SK-N-SH treated with all-trans-retinoic acid at 6 μM for 48 hours (cell line): Measurements from ENCODE around the gene DBR1.

ENCODE experiments used
- ATAC-seq: fragments of 200-7000 bp; cut with Tn5 transposase; 3 replicates; pipeline ENCODE4 v1.9.1; 2020; ENCODE audit warnings: mild to moderate bottlenecking, moderate library complexity
- ARNTL ChIP-seq: fragments of 450-650 bp; formaldehyde crosslinking; IDR thresholded peaks from 2 replicates; pipeline ENCODE4 v1.5.0; 2020; ENCODE audit warnings: low read depth, mild to moderate bottlenecking, moderate library complexity, borderline replicate concordance
- BACH2 ChIP-seq: fragments of 250-450 bp; sonication (Bioruptor Pico); IDR thresholded peaks from 2 replicates; pipeline ENCODE4 v1.9.0; 2021; ENCODE audit warnings: mild to moderate bottlenecking, borderline replicate concordance
- CSDC2 ChIP-seq: fragments of 250-450 bp; sonication (Bioruptor Pico); IDR thresholded peaks from 2 replicates; pipeline ENCODE4 v1.5.0; 2020; ENCODE audit warnings: mild to moderate bottlenecking, moderate library complexity
- ESRRG ChIP-seq: fragments of 250-450 bp; sonication (Bioruptor Pico); IDR thresholded peaks from 2 replicates; pipeline ENCODE4 v1.6.1; 2021; ENCODE audit warnings: mild to moderate bottlenecking
- GLIS3 ChIP-seq: fragments of 250-450 bp; sonication (Bioruptor Pico); IDR thresholded peaks from 2 replicates; pipeline ENCODE4 v1.5.0; 2020; ENCODE audit warnings: mild to moderate bottlenecking, moderate library complexity
- ISL1 ChIP-seq: fragments of 250-450 bp; sonication (Bioruptor Pico); IDR thresholded peaks from 2 replicates; pipeline ENCODE4 v2.1.2; 2022; ENCODE audit warnings: mild to moderate bottlenecking, moderate library complexity
- OSR1 ChIP-seq: fragments of 250-450 bp; sonication (Bioruptor Pico); IDR thresholded peaks from 2 replicates; pipeline ENCODE4 v1.8.0; 2022; ENCODE audit warnings: moderate library complexity, mild to moderate bottlenecking, inconsistent platforms
- PPARA ChIP-seq: fragments of 250-450 bp; sonication (Bioruptor Pico); IDR thresholded peaks from 2 replicates; pipeline ENCODE4 v1.5.0; 2020; ENCODE audit warnings: mild to moderate bottlenecking, borderline replicate concordance
- RARB ChIP-seq: fragments of 250-450 bp; sonication (Bioruptor Pico); IDR thresholded peaks from 2 replicates; pipeline ENCODE4 v1.8.0; 2021; ENCODE audit warnings: mild to moderate bottlenecking, moderate library complexity
- SNAI2 ChIP-seq: fragments of 250-450 bp; sonication (Bioruptor Pico); IDR thresholded peaks from 2 replicates; pipeline ENCODE4 v1.5.0; 2020; ENCODE audit warnings: mild to moderate bottlenecking, moderate library complexity
- TOX ChIP-seq: fragments of 250-450 bp; sonication (Bioruptor Pico); IDR thresholded peaks from 2 replicates; pipeline ENCODE4 v1.8.0; 2021; ENCODE audit warnings: mild to moderate bottlenecking, moderate library complexity, borderline replicate concordance
- TSHZ2 ChIP-seq: fragments of 250-450 bp; sonication (Bioruptor Pico); IDR thresholded peaks from 2 replicates; pipeline ENCODE4 v1.5.0; 2020; ENCODE audit warnings: mild to moderate bottlenecking, moderate library complexity
- ZC3H10 ChIP-seq: fragments of 250-450 bp; sonication (Bioruptor Pico); IDR thresholded peaks from 2 replicates; pipeline ENCODE4 v1.5.1; 2021; ENCODE audit warnings: mild to moderate bottlenecking, moderate library complexity
- ZFP3 ChIP-seq: fragments of 250-450 bp; sonication (Bioruptor Pico); IDR thresholded peaks from 2 replicates; pipeline ENCODE4 v1.5.0; 2020; ENCODE audit warnings: mild to moderate bottlenecking, moderate library complexity
- ZNF565 ChIP-seq: fragments of 450-650 bp; formaldehyde crosslinking; conservative IDR thresholded peaks from 2 replicates; pipeline ENCODE4 v1.5.0; 2020; ENCODE audit warnings: low read depth, mild to moderate bottlenecking, moderate library complexity
- TF ChIP-seq, protein P1 (sequence below): fragments of 250-450 bp; sonication (Bioruptor Pico); IDR thresholded peaks from 2 replicates; pipeline ENCODE4 v1.8.0; 2021; ENCODE audit warnings: low read depth, mild to moderate bottlenecking, moderate library complexity, borderline replicate concordance
- TF ChIP-seq, protein P2 (sequence below): fragments of 250-450 bp; sonication (Bioruptor Pico); IDR thresholded peaks from 2 replicates; pipeline ENCODE4 v1.8.0; 2020; ENCODE audit warnings: mild to moderate bottlenecking, moderate library complexity, borderline replicate concordance
- TF ChIP-seq, protein P3 (sequence below): fragments of 250-450 bp; sonication (Bioruptor Pico); IDR thresholded peaks from 2 replicates; pipeline ENCODE4 v1.5.1; 2020; ENCODE audit warnings: low read depth, mild to moderate bottlenecking, moderate library complexity

Gene DBR1

GRCh38 chr3:138213398-138214085 is 38.8 kb upstream of the DBR1 start:
- TF ChIP-seq ZC3H10 (no peak), TSHZ2 (no peak), GLIS3 (no peak), ARNTL (CRISPR knock-in tag) (no peak), ZFP3 (CRISPR knock-in tag) (no peak), BACH2 (CRISPR knock-in tag) (no peak), TOX (CRISPR knock-in tag) (no peak), RARB (CRISPR knock-in tag) (no peak), PPARA (CRISPR knock-in tag) (no peak), OSR1 (CRISPR knock-in tag) (no peak), CSDC2 (CRISPR knock-in tag) (no peak), ZNF565 (no peak)
- TF ChIP-seq, protein P1, sequence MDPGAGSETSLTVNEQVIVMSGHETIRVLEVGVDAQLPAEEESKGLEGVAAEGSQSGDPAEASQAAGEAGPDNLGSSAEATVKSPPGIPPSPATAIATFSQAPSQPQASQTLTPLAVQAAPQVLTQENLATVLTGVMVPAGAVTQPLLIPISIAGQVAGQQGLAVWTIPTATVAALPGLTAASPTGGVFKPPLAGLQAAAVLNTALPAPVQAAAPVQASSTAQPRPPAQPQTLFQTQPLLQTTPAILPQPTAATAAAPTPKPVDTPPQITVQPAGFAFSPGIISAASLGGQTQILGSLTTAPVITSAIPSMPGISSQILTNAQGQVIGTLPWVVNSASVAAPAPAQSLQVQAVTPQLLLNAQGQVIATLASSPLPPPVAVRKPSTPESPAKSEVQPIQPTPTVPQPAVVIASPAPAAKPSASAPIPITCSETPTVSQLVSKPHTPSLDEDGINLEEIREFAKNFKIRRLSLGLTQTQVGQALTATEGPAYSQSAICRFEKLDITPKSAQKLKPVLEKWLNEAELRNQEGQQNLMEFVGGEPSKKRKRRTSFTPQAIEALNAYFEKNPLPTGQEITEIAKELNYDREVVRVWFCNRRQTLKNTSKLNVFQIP (CRISPR knock-in tag) = no peak
- ATAC-seq = no peak

DNA sequence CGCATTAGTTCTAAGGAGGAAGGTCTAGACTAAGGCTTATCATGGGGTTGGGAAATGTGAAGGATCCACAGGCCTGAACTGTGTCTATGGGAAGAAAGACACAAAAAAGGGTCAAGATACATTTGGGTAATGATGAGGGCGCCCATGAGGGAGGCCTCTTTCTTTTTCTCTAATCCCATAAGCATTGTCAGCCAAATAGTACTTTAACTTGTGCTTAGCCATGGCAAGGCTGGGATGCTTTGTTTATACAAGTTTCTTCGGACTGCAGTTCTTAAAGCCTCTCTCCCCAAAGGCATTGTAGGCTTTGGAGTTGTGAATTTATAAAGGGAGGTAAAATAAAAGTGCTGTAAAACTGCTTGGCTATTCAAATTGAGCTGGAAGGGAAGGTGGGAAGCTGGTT is 35.8 kb upstream of the DBR1 start:
- TF ChIP-seq, protein P1 (CRISPR knock-in tag) = no peak
- no peak for TF ChIP-seq ISL1 (CRISPR knock-in tag)
- TF ChIP-seq ZNF565 = no peak
- no peak for TF ChIP-seq PPARA (CRISPR knock-in tag)
- TF ChIP-seq ESRRG (CRISPR knock-in tag) = no peak
- no peak for TF ChIP-seq OSR1 (CRISPR knock-in tag)
- TF ChIP-seq BACH2 (CRISPR knock-in tag) = no peak
- TF ChIP-seq ZFP3 (CRISPR knock-in tag) = no peak
- TF ChIP-seq CSDC2 (CRISPR knock-in tag) = no peak
- no peak for TF ChIP-seq SNAI2 (CRISPR knock-in tag)
- no peak for TF ChIP-seq TOX (CRISPR knock-in tag)
- TF ChIP-seq RARB (CRISPR knock-in tag) = no peak
- TF ChIP-seq, protein P2, sequence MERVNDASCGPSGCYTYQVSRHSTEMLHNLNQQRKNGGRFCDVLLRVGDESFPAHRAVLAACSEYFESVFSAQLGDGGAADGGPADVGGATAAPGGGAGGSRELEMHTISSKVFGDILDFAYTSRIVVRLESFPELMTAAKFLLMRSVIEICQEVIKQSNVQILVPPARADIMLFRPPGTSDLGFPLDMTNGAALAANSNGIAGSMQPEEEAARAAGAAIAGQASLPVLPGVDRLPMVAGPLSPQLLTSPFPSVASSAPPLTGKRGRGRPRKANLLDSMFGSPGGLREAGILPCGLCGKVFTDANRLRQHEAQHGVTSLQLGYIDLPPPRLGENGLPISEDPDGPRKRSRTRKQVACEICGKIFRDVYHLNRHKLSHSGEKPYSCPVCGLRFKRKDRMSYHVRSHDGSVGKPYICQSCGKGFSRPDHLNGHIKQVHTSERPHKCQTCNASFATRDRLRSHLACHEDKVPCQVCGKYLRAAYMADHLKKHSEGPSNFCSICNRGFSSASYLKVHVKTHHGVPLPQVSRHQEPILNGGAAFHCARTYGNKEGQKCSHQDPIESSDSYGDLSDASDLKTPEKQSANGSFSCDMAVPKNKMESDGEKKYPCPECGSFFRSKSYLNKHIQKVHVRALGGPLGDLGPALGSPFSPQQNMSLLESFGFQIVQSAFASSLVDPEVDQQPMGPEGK (CRISPR knock-in tag) = no peak
- no peak for ATAC-seq

- ATAC-seq = no peak
- TF ChIP-seq, protein P1 (CRISPR knock-in tag) = no peak
Observed at GRCh38 chr3:138206196-138206595, 31.5 kb upstream of the DBR1 start.

- ATAC-seq = no peak
- TF ChIP-seq PPARA (CRISPR knock-in tag) (no peak), ARNTL (CRISPR knock-in tag) (no peak), TOX (CRISPR knock-in tag) (no peak), ISL1 (CRISPR knock-in tag) (no peak), ESRRG (CRISPR knock-in tag) (no peak), BACH2 (CRISPR knock-in tag) (no peak), ZFP3 (CRISPR knock-in tag) (no peak), TSHZ2 (no peak), SNAI2 (CRISPR knock-in tag) (no peak), ZC3H10 (no peak), CSDC2 (CRISPR knock-in tag) (no peak)
- TF ChIP-seq, protein P3, sequence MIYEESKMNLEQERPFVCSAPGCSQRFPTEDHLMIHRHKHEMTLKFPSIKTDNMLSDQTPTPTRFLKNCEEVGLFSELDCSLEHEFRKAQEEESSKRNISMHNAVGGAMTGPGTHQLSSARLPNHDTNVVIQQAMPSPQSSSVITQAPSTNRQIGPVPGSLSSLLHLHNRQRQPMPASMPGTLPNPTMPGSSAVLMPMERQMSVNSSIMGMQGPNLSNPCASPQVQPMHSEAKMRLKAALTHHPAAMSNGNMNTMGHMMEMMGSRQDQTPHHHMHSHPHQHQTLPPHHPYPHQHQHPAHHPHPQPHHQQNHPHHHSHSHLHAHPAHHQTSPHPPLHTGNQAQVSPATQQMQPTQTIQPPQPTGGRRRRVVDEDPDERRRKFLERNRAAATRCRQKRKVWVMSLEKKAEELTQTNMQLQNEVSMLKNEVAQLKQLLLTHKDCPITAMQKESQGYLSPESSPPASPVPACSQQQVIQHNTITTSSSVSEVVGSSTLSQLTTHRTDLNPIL (CRISPR knock-in tag) = no peak
Observed at GRCh38 chr3:138205527-138205926, 30.8 kb upstream of the DBR1 start.
